GM23338 (cell line): Measurements from ENCODE around the gene PINK1. TPM values are rescaled to one million over a fixed set of nuclear protein-coding genes. Genes with fewer than 3 reads are reported as not detected.

Source experiments
- ATAC-seq: fragments of 200-7000 bp; cut with Tn5 transposase; 3 replicates; pipeline ENCODE4 v1.9.1; 2020
- DNase-seq: peaks from one replicate; pipeline ENCODE4 v3.0.0-alpha.2; 2015; ENCODE audit warnings: low spot score
- H2AFZ ChIP-seq: fragments of 200-600 bp; sonication (generic); 2 replicates; pipeline ENCODE4 v1.8.0; 2016; ENCODE audit warnings: antibody characterized with exemption, mild to moderate bottlenecking, moderate library complexity
- H3F3A ChIP-seq: fragments of 200-600 bp; sonication (generic); replicated peaks from 2 replicates; pipeline ENCODE4 v1.8.0; 2017; ENCODE audit warnings: antibody characterized with exemption, mixed run types, low read depth
- H3K27ac ChIP-seq: fragments of 200-600 bp; sonication (generic); 2 replicates; pipeline ENCODE4 v1.6.1; 2016; ENCODE audit warnings: low read depth
- H3K27me3 ChIP-seq: fragments of 200-600 bp; sonication (generic); 2 replicates; pipeline ENCODE4 v1.8.0; 2016; ENCODE audit warnings: mild to moderate bottlenecking, mixed run types, moderate library complexity; ENCODE audit not compliant: insufficient read depth
- H3K36me3 ChIP-seq: fragments of 200-600 bp; sonication (generic); 2 replicates; pipeline ENCODE4 v1.8.0; 2016; ENCODE audit warnings: mild to moderate bottlenecking; ENCODE audit not compliant: insufficient read depth
- H3K4me1 ChIP-seq: fragments of 200-600 bp; sonication (generic); 2 replicates; pipeline ENCODE4 v1.8.0; 2016; ENCODE audit warnings: mild to moderate bottlenecking, moderate library complexity; ENCODE audit not compliant: insufficient read depth
- H3K4me2 ChIP-seq: fragments of 200-600 bp; sonication (generic); 2 replicates; pipeline ENCODE4 v1.7.1; 2017; ENCODE audit warnings: mixed run types
- H3K4me3 ChIP-seq: fragments of 200-600 bp; sonication (generic); 2 replicates; pipeline ENCODE4 v1.6.1; 2016; ENCODE audit warnings: mixed run types
- H3K79me2 ChIP-seq: fragments of 200-600 bp; sonication (generic); replicated peaks from 2 replicates; pipeline ENCODE4 v1.8.0; 2017; ENCODE audit warnings: mild to moderate bottlenecking; ENCODE audit not compliant: insufficient read depth
- H3K9me2 ChIP-seq: fragments of 200-600 bp; sonication (generic); 2 replicates; pipeline ENCODE4 v1.8.0; 2017; ENCODE audit not compliant: insufficient read depth
- H4K20me1 ChIP-seq: fragments of 200-600 bp; sonication (generic); replicated peaks from 2 replicates; pipeline ENCODE4 v1.8.0; 2017; ENCODE audit warnings: mild to moderate bottlenecking; ENCODE audit not compliant: insufficient read depth
- H3K27ac Mint-ChIP-seq: 2 replicates; pipeline ENCODE4 v1.8.0; 2020; ENCODE audit warnings: inconsistent platforms, mild to moderate bottlenecking, moderate library complexity, mixed read lengths
- H3K27me3 Mint-ChIP-seq: 3 replicates; pipeline ENCODE4 v1.8.0; 2022; ENCODE audit warnings: low read depth, mild to moderate bottlenecking, moderate library complexity, mixed read lengths, inconsistent platforms; ENCODE audit not compliant: insufficient read depth, poor library complexity
- H3K36me3 Mint-ChIP-seq: 3 replicates; pipeline ENCODE4 v1.8.0; 2021; ENCODE audit warnings: low read depth, mild to moderate bottlenecking, inconsistent platforms, moderate library complexity, mixed read lengths
- H3K4me1 Mint-ChIP-seq: 3 replicates; pipeline ENCODE4 v1.8.0; 2020; ENCODE audit warnings: mild to moderate bottlenecking, inconsistent platforms, mixed read lengths
- H3K4me3 Mint-ChIP-seq: 3 replicates; pipeline ENCODE4 v1.8.0; 2021; ENCODE audit warnings: moderate library complexity, mild to moderate bottlenecking, inconsistent platforms, mixed read lengths
- H3K9me3 Mint-ChIP-seq: 3 replicates; pipeline ENCODE4 v1.8.0; 2020; ENCODE audit warnings: moderate library complexity, mild to moderate bottlenecking, inconsistent platforms, mixed read lengths
- CTCF ChIP-seq, 2 experiments: fragments of 200-600 bp in 1 of 2; sonication (generic) in 1 of 2; conservative IDR thresholded peaks; 2 replicates each; pipeline versions ENCODE4 v1.5.1 to v1.6.1; 2016 to 2017; ENCODE audit warnings: antibody characterized with exemption in 2 of 2, low read depth in 2 of 2, mild to moderate bottlenecking in 2 of 2, moderate library complexity in 1 of 2
- ETS1 ChIP-seq: IDR thresholded peaks from 2 replicates; pipeline ENCODE4 v1.6.1; 2016; ENCODE audit warnings: antibody characterized with exemption
- EZH2 ChIP-seq: fragments of 200-600 bp; sonication (generic); IDR thresholded peaks from one replicate; pipeline ENCODE4 v1.8.0; 2017; ENCODE audit warnings: antibody characterized with exemption, mild to moderate bottlenecking, low read depth; ENCODE audit not compliant: unreplicated experiment
- EZH2phosphoT487 ChIP-seq: fragments of 200-600 bp; sonication (generic); IDR thresholded peaks from one replicate; pipeline ENCODE4 v1.8.1; 2018; ENCODE audit warnings: antibody characterized with exemption; ENCODE audit not compliant: unreplicated experiment
- JUNB ChIP-seq: IDR thresholded peaks from one replicate; pipeline ENCODE4 v1.6.1; 2016; ENCODE audit warnings: antibody characterized with exemption; ENCODE audit not compliant: unreplicated experiment
- NANOG ChIP-seq: IDR thresholded peaks from 2 replicates; pipeline ENCODE4 v1.6.1; 2016; ENCODE audit warnings: antibody characterized with exemption, borderline replicate concordance
- REST ChIP-seq: IDR thresholded peaks from one replicate; pipeline ENCODE4 v1.6.1; 2018; ENCODE audit warnings: antibody characterized with exemption; ENCODE audit not compliant: unreplicated experiment
- ZNF331 ChIP-seq: fragments of 250-450 bp; sonication (Bioruptor Pico); IDR thresholded peaks from 2 replicates; pipeline ENCODE4 v1.5.0; 2020; ENCODE audit warnings: low read depth, mild to moderate bottlenecking, moderate library complexity
- polyA plus RNA-seq: library from polyadenylated mRNA; unstranded; fragments of >200 nt; fragmentation: Nextera tagmentation; extraction: Ambion mirVana; gene quantifications from 2 replicates; pipeline ENCODE4 v1.2.1, GENCODE V29; 2016
- total RNA-seq: library from RNA; depleted of rRNA; stranded (reverse); fragments of >200 nt; shearing (Covaris generic); gene quantifications from 2 replicates; pipeline ENCODE4 v1.2.3, GENCODE V29; 2014

The PINK1 gene
- total and polyA plus RNA-seq, 2 experiments from 2014 or later = 20.8 to 42.7 TPM

GRCh38 chr1:20589331-20590278 is 43.7 kb upstream of the PINK1 start:
- Histone ChIP-seq H3K4me3 (0 out of 2 replicates have a peak overlapping the region, but pooled peaks have one; percentile 32), H3K9me2 (no peaks in the 10 kb centered on the region), H3K79me2 (no peaks in the 10 kb centered on the region), H2AFZ (peak overlapping the region; percentile 91), H3K36me3 (no peaks in the 10 kb centered on the region), H3K27ac (no peak overlapping the region), H3F3A (no peaks in the 10 kb centered on the region), H3K4me1 (peaks cover 11% of the 10 kb centered on the region; the same call in 1 of the 2 replicates), H3K27me3 (no peaks in the 10 kb centered on the region), H3K4me2 (peak overlapping the region; percentile 68), H4K20me1 (no peaks in the 10 kb centered on the region)
- peaks cover 3% of the 10 kb centered on the region for H3K27me3 Mint-ChIP-seq
- TF ChIP-seq REST (no peak), NANOG (no peak), EZH2 (no peak), EZH2phosphoT487 (no peak), ZNF331 (CRISPR knock-in tag) (no peak), ETS1 (no peak)
- no peaks in the 10 kb centered on the region for H3K36me3 Mint-ChIP-seq
- H3K27ac Mint-ChIP-seq = no peak overlapping the region
- ATAC-seq (peak; percentile 44), DNase-seq (no peak)
- H3K4me1 Mint-ChIP-seq = peaks cover 20% of the 10 kb centered on the region
- H3K4me3 Mint-ChIP-seq = peak overlapping the region; percentile 18; the same call in 1 of the 3 replicates
- no peaks in the 10 kb centered on the region for H3K9me3 Mint-ChIP-seq

GRCh38 chr1:20590306-20590777 is 42.9 kb upstream of the PINK1 start:
- Histone ChIP-seq H3K4me3 (no peak overlapping the region), H2AFZ (peak overlapping the region; percentile 91), H3K79me2 (no peaks in the 10 kb centered on the region), H4K20me1 (no peaks in the 10 kb centered on the region), H3F3A (no peaks in the 10 kb centered on the region), H3K27ac (no peak overlapping the region), H3K27me3 (no peaks in the 10 kb centered on the region), H3K4me1 (peaks cover 11% of the 10 kb centered on the region; the same call in 1 of the 2 replicates), H3K4me2 (no peak overlapping the region), H3K9me2 (no peaks in the 10 kb centered on the region), H3K36me3 (no peaks in the 10 kb centered on the region)
- DNase-seq (no peak), ATAC-seq (no peak)
- H3K9me3 Mint-ChIP-seq = no peaks in the 10 kb centered on the region
- H3K4me1 Mint-ChIP-seq = peaks cover 20% of the 10 kb centered on the region
- no peaks in the 10 kb centered on the region for H3K36me3 Mint-ChIP-seq
- no peak overlapping the region for H3K4me3 Mint-ChIP-seq
- peaks cover 3% of the 10 kb centered on the region for H3K27me3 Mint-ChIP-seq
- no peak overlapping the region for H3K27ac Mint-ChIP-seq
- TF ChIP-seq CTCF (conservative IDR thresholded peaks at IDR 0.05; ENCODE audit: low read depth in 2 of 2) (no peak), EZH2phosphoT487 (no peak), JUNB (no peak)
